Peyer's patch (tissue), 4 donors: ENCODE measurements around the gene CS.

Experiments
- CTCF ChIP-seq, 6 experiments: fragments of 450-650 bp in 4 of 6; fragments of 200-600 bp in 2 of 6; sonication (generic) in 1 of 6; IDR thresholded peaks; one replicate each; pipeline ENCODE4 v1.5.1; 2017 to 2019; ENCODE audit warnings: antibody characterized with exemption in 6 of 6, mild to moderate bottlenecking in 3 of 6, moderate library complexity in 1 of 6
- POLR2A ChIP-seq, 2 donors: fragments of 450-650 bp; IDR thresholded peaks; one replicate each; pipeline ENCODE4 v1.5.1; 2017; ENCODE audit warnings: antibody characterized with exemption in 2 of 2, mild to moderate bottlenecking in 2 of 2, moderate library complexity in 2 of 2

GRCh38 chr12:56224102-56224701 lies 75.9 kb downstream of the CS start, which contains the start of gene NABP2:
- TF ChIP-seq CTCF (IDR thresholded peaks at IDR 0.05) (peak; percentile 85 to 94 (median 89)), POLR2A (IDR thresholded peaks at IDR 0.05) (peak in 1 of 2 donors; percentile 61)
